Measurements from ENCODE around the gene CPA3. TPM values are rescaled to one million over a fixed set of nuclear protein-coding genes. Genes with fewer than 3 reads are reported as not detected.
A peak's percentile ranks its signal among the peaks of the same experiment; 100 is the strongest.

CPA3 gene
- total and polyA plus RNA-seq, 2 donors from 2014 or later, result 47.9 TPM; not detected in 1

DNA sequence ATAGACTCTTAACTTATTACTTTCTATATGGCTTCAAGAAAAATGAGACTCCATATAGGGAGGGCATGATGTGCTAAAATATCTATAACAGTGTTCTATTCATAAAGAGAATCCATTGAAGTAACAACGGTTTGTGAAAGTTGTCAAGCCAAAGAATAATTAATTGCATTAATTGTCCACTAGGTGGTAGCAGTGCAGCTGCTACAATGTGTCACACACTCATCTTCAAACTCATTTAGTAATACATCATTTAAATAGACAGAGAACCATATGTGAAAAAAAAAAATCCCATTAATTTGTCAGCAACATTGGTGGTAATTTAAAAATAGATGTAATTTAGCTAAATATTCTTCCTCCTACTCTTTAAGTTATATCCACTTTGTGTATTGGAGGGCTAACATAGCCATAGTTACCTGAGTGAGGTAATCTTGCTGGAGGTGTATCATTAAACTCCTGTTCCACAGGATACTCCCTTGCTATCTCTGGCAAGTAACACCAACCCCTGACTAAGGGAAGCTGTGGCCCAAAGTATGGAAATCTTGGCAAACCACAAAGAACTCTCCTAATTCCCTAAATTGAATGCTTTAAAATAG lies 3.7 kb upstream of the CPA3 start:
- Histone ChIP-seq H3K4me3 (ENCODE audit: low read length in 3 of 3) (no peak overlapping the region), H3K27me3 (ENCODE audit: control insufficient read depth, insufficient read depth, low read length) (no peaks in the 10 kb centered on the region), H3K36me3 (ENCODE audit: control insufficient read depth in 2 of 3, insufficient read depth in 3 of 3, low read length in 3 of 3) (no peaks in the 10 kb centered on the region), H3K27ac (ENCODE audit: low read depth in 2 of 2, low read length in 2 of 2) (no peak overlapping the region), H3K9me3 (ENCODE audit: control insufficient read depth in 2 of 3, insufficient read depth in 1 of 3, low read length in 3 of 3) (no peaks in the 10 kb centered on the region), H3K4me1 (ENCODE audit: control insufficient read depth in 2 of 3, insufficient read depth in 2 of 3, low read depth in 1 of 3, low read length in 3 of 3) (peaks cover 0 to 2% (median 0%) of the 10 kb centered on the region in 3 donors), H3K9ac (ENCODE audit: low read length in 3 of 3) (no peak overlapping the region)
- FAIRE-seq, result peak; percentile 79
- DNase-seq, result peak in 2 of 5 donors; percentile 34 to 57
- intact Hi-C loops (cut with DNase I), result no loop called here
- TF ChIP-seq, protein P1, sequence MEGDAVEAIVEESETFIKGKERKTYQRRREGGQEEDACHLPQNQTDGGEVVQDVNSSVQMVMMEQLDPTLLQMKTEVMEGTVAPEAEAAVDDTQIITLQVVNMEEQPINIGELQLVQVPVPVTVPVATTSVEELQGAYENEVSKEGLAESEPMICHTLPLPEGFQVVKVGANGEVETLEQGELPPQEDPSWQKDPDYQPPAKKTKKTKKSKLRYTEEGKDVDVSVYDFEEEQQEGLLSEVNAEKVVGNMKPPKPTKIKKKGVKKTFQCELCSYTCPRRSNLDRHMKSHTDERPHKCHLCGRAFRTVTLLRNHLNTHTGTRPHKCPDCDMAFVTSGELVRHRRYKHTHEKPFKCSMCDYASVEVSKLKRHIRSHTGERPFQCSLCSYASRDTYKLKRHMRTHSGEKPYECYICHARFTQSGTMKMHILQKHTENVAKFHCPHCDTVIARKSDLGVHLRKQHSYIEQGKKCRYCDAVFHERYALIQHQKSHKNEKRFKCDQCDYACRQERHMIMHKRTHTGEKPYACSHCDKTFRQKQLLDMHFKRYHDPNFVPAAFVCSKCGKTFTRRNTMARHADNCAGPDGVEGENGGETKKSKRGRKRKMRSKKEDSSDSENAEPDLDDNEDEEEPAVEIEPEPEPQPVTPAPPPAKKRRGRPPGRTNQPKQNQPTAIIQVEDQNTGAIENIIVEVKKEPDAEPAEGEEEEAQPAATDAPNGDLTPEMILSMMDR (IDR thresholded peaks at IDR 0.05; ENCODE audit: borderline replicate concordance, extremely low read depth, insufficient read depth), result peak; percentile 62

DNA sequence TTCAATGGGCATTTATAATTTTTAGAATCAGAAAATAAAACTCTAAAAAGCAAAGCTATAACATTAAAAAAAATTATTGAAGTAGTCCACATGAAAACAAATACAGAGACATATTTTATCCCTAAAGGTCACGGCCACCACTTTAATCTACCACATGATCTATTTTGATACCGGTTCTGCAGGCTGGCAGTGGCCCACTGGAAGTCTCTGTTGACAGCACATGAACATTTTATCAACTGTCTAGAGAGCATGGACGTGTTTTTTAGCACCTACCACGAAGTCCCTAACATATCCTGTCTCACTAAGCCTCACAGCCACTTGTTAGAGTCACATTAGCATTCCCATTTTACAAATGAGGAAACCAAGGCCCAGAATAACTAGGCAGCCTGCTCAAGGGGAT lies 1.8 kb upstream of the CPA3 start:
- FAIRE-seq, result no peak

DNA sequence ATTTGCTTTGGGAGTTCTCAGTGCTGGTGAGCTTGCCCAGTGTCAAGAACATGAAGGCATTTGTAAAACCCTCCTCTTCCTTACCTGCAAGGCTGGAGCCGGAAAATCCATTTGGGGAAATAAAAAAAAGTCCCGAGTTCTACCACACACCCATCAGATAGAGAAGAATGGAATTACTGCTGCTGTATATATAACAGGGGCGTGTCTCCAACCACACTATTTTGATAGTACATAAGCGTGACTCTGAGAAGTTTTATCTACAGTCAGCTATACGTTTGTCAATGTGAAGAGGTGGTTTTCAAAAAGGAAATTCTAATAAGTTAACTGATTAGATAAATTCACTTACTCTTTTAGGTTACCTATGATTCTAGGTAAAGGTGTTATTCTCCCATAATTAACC lies 1.3 kb upstream of the CPA3 start:
- FAIRE-seq, result no peak
- TF ChIP-seq, protein P1 (IDR thresholded peaks at IDR 0.05; ENCODE audit: borderline replicate concordance, extremely low read depth, insufficient read depth), result no peak
- H3K27me3 ChIP-seq (ENCODE audit: control insufficient read depth, insufficient read depth, low read length), result no peaks in the 10 kb centered on the region
- no peak overlapping the region for H3K4me3 ChIP-seq (ENCODE audit: low read length in 3 of 3)
- peaks cover 0 to 2% (median 0%) of the 10 kb centered on the region in 3 donors for H3K4me1 ChIP-seq (ENCODE audit: control insufficient read depth in 2 of 3, insufficient read depth in 2 of 3, low read depth in 1 of 3, low read length in 3 of 3)
- no peaks in the 10 kb centered on the region for H3K9me3 ChIP-seq (ENCODE audit: control insufficient read depth in 2 of 3, insufficient read depth in 1 of 3, low read length in 3 of 3)
- H3K27ac ChIP-seq (ENCODE audit: low read depth in 2 of 2, low read length in 2 of 2), result no peak overlapping the region
- DNase-seq, result no peak
- H3K9ac ChIP-seq (ENCODE audit: low read length in 3 of 3), result no peak overlapping the region
- intact Hi-C loops (cut with DNase I), result no loop called here
- H3K36me3 ChIP-seq (ENCODE audit: control insufficient read depth in 2 of 3, insufficient read depth in 3 of 3, low read length in 3 of 3), result no peaks in the 10 kb centered on the region

More for the DNA sequence above, 1.8 kb upstream of the CPA3 start:
- intact Hi-C loops (cut with DNase I), result no loop called here
- Histone ChIP-seq H3K36me3 (ENCODE audit: control insufficient read depth in 2 of 3, insufficient read depth in 3 of 3, low read length in 3 of 3) (no peaks in the 10 kb centered on the region), H3K4me1 (ENCODE audit: control insufficient read depth in 2 of 3, insufficient read depth in 2 of 3, low read depth in 1 of 3, low read length in 3 of 3) (peaks cover 0 to 2% (median 0%) of the 10 kb centered on the region in 3 donors), H3K4me3 (ENCODE audit: low read length in 3 of 3) (no peak overlapping the region), H3K27ac (ENCODE audit: low read depth in 2 of 2, low read length in 2 of 2) (no peak overlapping the region), H3K27me3 (ENCODE audit: control insufficient read depth, insufficient read depth, low read length) (no peaks in the 10 kb centered on the region), H3K9me3 (ENCODE audit: control insufficient read depth in 2 of 3, insufficient read depth in 1 of 3, low read length in 3 of 3) (no peaks in the 10 kb centered on the region), H3K9ac (ENCODE audit: low read length in 3 of 3) (no peak overlapping the region)
- DNase-seq, result no peak
- TF ChIP-seq, protein P1 (IDR thresholded peaks at IDR 0.05; ENCODE audit: borderline replicate concordance, extremely low read depth, insufficient read depth), result no peak

DNA sequence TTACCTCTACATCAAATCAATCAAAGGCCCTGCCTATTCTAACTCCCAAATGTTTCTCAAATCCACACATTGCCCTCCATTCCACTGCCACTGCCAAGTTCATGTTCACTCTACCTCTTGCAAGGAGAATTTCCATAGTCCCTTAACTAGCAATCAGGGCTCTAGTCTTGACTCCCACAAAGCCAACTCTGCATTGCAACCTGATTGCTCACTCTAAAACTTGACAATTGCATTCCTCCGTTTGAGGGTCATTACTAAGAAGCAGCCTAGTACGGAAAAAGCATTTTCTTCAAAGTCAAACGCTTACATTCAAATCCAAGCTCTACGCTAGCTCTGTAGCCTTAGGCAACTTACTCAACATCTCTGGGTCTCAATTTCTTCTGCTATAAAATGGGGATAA lies 1.2 kb downstream of the CPA3 start:
- H3K9ac ChIP-seq (ENCODE audit: low read length in 3 of 3), result no peak overlapping the region
- no peak overlapping the region for H3K27ac ChIP-seq (ENCODE audit: low read depth in 2 of 2, low read length in 2 of 2)
- H3K27me3 ChIP-seq (ENCODE audit: control insufficient read depth, insufficient read depth, low read length), result no peaks in the 10 kb centered on the region
- peaks cover 0 to 2% (median 0%) of the 10 kb centered on the region in 3 donors for H3K4me1 ChIP-seq (ENCODE audit: control insufficient read depth in 2 of 3, insufficient read depth in 2 of 3, low read depth in 1 of 3, low read length in 3 of 3)
- FAIRE-seq (no peak), DNase-seq (no peak)
- H3K9me3 ChIP-seq (ENCODE audit: control insufficient read depth in 2 of 3, insufficient read depth in 1 of 3, low read length in 3 of 3), result no peaks in the 10 kb centered on the region
- intact Hi-C loops (cut with DNase I), result no loop called here
- H3K36me3 ChIP-seq (ENCODE audit: control insufficient read depth in 2 of 3, insufficient read depth in 3 of 3, low read length in 3 of 3), result no peaks in the 10 kb centered on the region
- TF ChIP-seq, protein P1 (IDR thresholded peaks at IDR 0.05; ENCODE audit: borderline replicate concordance, extremely low read depth, insufficient read depth), result no peak
- no peak overlapping the region for H3K4me3 ChIP-seq (ENCODE audit: low read length in 3 of 3)
